Measurements from ENCODE around the gene SSRP1.
"Not testable (repeated sequence)": the region's sequence is repeated elsewhere in the genome, so short reads cannot be mapped to it uniquely, and the experiment has no call there.

Gene SSRP1

GRCh38 chr11:57339328-57339727 lies 3.6 kb upstream of the SSRP1 start:
- no peak for DNase-seq

GRCh38 chr11:57338142-57338541 lies 2.5 kb upstream of the SSRP1 start, which contains the start of gene P2RX3:
Gene P2RX3 (plus strand): TSS chr11:57338352. CDS start chr11:57338551, 199 bp downstream.
- no peak for DNase-seq

GRCh38 chr11:57336856-57337255 lies 1.2 kb upstream of the SSRP1 start:
- not testable (repeated sequence) for DNase-seq

- peak in 3 of 51 donors; percentile 24 to 56 (median 37) for DNase-seq
Measured at GRCh38 chr11:57336111-57336666, 497 bp upstream of the SSRP1 start.

GRCh38 chr11:57335023-57335342 lies 709 bp downstream of the SSRP1 start:
- DNase-seq: no peak

- DNase-seq: no peak
Measured at GRCh38 chr11:57332694-57333440, 2.8 kb downstream of the SSRP1 start.

GRCh38 chr11:57331720-57332119 lies 4.0 kb downstream of the SSRP1 start:
- no peak for DNase-seq

GRCh38 chr11:57330029-57330428 lies 5.7 kb downstream of the SSRP1 start:
- no peak for DNase-seq

GRCh38 chr11:57327721-57328120 lies 8.0 kb downstream of the SSRP1 start:
- no peak for DNase-seq

GRCh38 chr11:57325735-57326048 lies 10.0 kb downstream of the SSRP1 start:
- DNase-seq: peak in 3 of 51 donors; percentile 10 to 45 (median 22)

GRCh38 chr11:57324886-57325734 lies 10.6 kb downstream of the SSRP1 start, which contains the start of gene TNKS1BP1:
Gene TNKS1BP1 (minus strand): TSS chr11:57324952. CDS start chr11:57321885, 3,067 bp downstream.
- peak; percentile 31 to 98 (median 92) for DNase-seq

- DNase-seq: peak in 19 of 51 donors; percentile 3 to 64 (median 43)
Measured at GRCh38 chr11:57324154-57324885, 11.4 kb downstream of the SSRP1 start.

- DNase-seq: peak in 2 of 51 donors; percentile 33 to 50
Measured at GRCh38 chr11:57323855-57324153, 11.9 kb downstream of the SSRP1 start.

GRCh38 chr11:57323167-57323854 lies 12.4 kb downstream of the SSRP1 start:
- DNase-seq: peak in 2 of 51 donors; percentile 21 to 30

GRCh38 chr11:57322256-57323166 lies 13.2 kb downstream of the SSRP1 start:
- DNase-seq: peak in 39 of 51 donors; percentile 6 to 81 (median 50)

GRCh38 chr11:57321388-57322255 lies 14.1 kb downstream of the SSRP1 start:
- no peak for DNase-seq

GRCh38 chr11:57320719-57321387 lies 14.8 kb downstream of the SSRP1 start:
- DNase-seq: no peak

GRCh38 chr11:57320067-57320718 lies 15.5 kb downstream of the SSRP1 start:
- no peak for DNase-seq

All from hypothalamus (tissue), 51 donors.